Activated naive CD4-positive, alpha-beta T cell treated with anti-CD3 and anti-CD28 coated beads, Interleukin-2, amount 50 U/mL, for 72 hours (primary cell): ENCODE measurements around the gene TBX18. TPM values are rescaled to one million over a fixed set of nuclear protein-coding genes. Genes with fewer than 3 reads are reported as not detected.

Experiments
- ATAC-seq, 2 donors: fragments of 150-1000 bp; cut with Tn5 transposase; 2 replicates each; pipeline ENCODE4 v1.10.0; 2021; ENCODE audit warnings: mild to moderate bottlenecking in 2 of 2, moderate library complexity in 2 of 2
- DNase-seq, 2 donors: peaks; one replicate each; pipeline ENCODE4 v3.0.0; 2021 to 2022; ENCODE audit warnings: low spot score in 2 of 2
- H3K27ac Mint-ChIP-seq, 2 donors: one replicate each; pipeline ENCODE4 v1.8.0; 2022; ENCODE audit warnings: mild to moderate bottlenecking in 2 of 2, mixed read lengths in 2 of 2
- H3K36me3 Mint-ChIP-seq, 2 donors: one replicate each; pipeline ENCODE4 v1.8.0; 2022; ENCODE audit warnings: mixed read lengths in 2 of 2
- H3K9me3 Mint-ChIP-seq, 2 donors: one replicate each; pipeline ENCODE4 v1.8.0; 2022; ENCODE audit warnings: mixed read lengths in 2 of 2
- total RNA-seq, 2 donors: library from RNA; stranded (reverse); gene quantifications; one replicate each; pipeline ENCODE4 v1.2.3, GENCODE V29; 2022

Gene TBX18
- total RNA-seq, 2 donors from 2014 or later: not detected

DNA sequence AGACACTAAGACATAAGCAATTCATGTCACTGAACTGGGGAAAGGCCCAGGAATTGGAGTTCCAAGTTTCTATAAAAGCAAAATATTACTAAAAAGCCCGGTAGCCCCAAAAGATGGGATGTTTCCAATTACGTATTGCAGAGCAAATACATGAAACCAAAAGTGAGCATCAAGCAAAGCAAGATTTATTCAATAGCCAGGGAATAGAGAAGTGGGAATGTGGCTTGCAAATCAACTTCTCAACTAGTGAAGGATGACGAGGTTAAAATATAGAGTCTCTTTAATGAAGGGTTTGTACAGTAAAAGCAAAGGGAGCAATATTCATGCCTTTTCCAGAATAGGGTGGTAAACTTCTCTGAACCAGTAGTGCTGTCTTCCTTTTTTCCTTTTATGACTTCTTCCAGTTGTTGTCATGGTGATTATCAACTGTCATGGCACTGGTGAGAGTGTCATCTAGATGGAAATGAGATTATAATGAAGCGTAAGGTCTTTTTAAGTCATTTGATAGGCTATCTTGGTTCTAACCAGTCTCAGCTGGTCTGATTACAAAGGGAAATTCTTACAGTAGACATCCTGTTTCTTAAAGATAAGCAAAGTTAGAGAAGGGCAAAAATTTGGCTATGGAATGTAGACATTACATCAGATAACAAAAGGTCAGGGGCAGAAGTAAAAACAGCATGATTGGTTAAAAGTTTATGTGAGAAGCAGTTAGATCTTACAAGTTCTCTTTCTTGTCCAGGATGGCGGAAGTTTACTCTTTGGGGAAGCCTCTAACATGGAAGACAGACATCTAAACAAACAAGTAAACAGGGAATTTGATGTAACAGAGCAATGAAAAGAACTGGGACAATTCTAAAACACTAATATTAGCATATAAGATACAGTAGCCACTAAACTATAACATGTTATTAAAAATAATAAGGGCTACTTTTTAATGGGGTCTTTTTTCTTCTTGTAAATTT is 96.9 kb downstream of the TBX18 start:
- H3K9me3 Mint-ChIP-seq: peaks cover 4 to 15% of the 10 kb centered on the region in 2 donors
- no peak for ATAC-seq
- no peaks in the 10 kb centered on the region for H3K36me3 Mint-ChIP-seq
- no peak for DNase-seq
- no peak overlapping the region for H3K27ac Mint-ChIP-seq

DNA sequence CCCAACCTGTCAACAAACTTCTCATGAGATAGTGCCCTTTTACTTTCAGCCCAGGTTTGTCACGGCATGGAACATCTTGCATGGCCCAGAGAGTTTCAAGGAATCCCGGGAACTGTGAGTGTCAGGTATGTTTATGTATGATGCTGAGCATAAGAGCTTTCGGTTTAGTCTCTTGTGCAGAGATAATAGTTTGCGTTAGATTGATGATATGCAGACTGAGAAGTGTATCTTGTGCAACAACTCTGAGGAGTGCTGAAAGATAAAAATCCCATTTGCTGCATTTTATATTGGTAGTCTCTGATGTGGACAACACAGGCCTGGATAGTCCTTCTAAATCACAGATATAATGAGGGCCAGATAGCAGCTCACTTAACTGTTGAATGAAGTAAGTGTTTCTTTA is 99.0 kb downstream of the TBX18 start:
- no peak for ATAC-seq

DNA sequence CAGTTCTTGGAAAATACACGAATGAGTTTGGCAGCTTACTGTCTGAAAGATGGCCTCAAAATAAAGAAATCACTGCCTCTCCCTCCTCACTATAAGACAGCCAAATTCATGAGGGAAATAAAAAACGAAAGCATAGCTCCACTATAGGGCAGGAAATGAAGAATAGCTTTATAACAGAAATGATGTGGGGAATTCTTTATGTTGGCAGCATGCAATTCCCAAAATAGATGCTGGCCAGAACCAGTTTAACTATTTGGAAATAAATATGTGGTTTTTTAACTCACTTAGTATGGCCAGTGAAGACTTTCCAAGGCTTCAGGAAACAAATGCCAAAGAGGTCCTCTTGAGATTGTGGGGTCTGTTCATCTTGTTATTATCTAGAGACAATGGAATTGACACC is 100.5 kb downstream of the TBX18 start:
- Mint-ChIP-seq H3K36me3 (no peaks in the 10 kb centered on the region), H3K27ac (no peak overlapping the region), H3K9me3 (peaks cover 4 to 15% of the 10 kb centered on the region in 2 donors)
- no peak for ATAC-seq
- DNase-seq: no peak

More for the DNA sequence above, 99.0 kb downstream of the TBX18 start:
- H3K27ac Mint-ChIP-seq: no peak overlapping the region
- DNase-seq: no peak
- peaks cover 4 to 15% of the 10 kb centered on the region in 2 donors for H3K9me3 Mint-ChIP-seq
- H3K36me3 Mint-ChIP-seq: no peaks in the 10 kb centered on the region

DNA sequence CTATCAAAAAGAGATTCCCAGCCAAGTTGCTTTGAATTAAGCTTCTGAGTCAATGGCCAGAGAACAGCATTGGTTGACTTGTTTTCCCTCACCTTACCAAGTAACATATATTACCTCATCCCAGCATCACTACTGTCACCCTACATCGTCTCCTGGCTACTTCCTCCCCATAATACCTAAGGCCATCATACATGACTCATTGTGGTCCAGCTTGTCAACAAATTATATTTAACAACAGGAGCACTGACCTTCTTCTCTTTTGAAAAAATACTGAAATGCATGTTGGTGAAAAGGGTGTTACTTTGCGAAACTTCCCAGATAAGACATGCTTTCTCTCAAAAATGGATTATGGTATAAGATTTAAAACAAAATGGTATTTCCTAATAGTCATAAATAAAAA is 106.9 kb downstream of the TBX18 start:
- Mint-ChIP-seq H3K27ac (no peak overlapping the region), H3K9me3 (peaks cover 0 to 3% of the 10 kb centered on the region in 2 donors), H3K36me3 (no peaks in the 10 kb centered on the region)
- no peak for ATAC-seq
- DNase-seq: no peak

DNA sequence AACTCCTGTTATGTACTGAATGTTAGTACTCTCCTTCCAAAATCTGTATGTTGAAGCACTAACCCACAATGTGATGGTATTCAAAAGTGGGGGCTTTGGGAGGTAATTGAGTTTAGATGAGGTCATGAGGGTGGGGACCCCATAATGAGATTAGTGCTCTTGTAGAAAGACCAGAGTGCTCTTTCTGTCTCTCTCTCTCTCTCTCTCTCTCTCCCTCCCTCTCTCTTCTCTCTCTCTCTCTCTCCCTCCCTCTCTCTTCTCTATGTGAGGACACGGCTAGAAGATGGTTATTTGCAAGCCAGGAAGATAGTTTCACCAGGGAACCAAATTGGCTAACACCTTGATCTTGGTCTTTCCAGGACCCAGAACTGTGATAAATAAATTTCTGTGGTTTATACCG is 107.4 kb downstream of the TBX18 start:
- no peak for ATAC-seq
- Mint-ChIP-seq H3K36me3 (no peaks in the 10 kb centered on the region), H3K9me3 (peaks cover 0 to under 1% of the 10 kb centered on the region in 2 donors), H3K27ac (no peak overlapping the region)
- no peak for DNase-seq

DNA sequence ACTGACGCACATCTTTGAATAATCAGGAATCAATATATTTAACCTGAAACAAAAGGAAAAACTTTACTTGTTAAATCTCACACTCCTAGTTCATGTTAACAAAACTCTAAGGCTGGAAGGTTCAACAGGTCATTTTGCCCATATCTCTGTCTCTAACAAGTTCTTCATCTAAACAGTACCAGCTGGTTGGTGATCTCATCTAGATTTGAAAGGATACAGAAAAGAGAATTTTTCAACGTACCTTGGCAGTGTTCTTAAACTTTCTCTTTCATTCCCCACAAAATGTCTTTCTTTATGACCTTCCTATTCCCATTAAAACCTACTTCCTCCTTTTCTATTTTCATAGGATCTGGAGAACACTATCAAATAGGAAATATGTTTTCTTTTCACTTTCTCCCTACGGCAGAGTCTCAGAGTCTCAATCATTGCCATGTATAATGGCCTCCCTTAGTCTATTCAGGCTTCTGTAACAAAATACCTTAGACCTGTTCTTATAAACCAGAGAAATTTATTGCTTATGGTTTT is 111.3 kb downstream of the TBX18 start:
- Mint-ChIP-seq H3K9me3 (peaks cover 4 to 5% of the 10 kb centered on the region in 2 donors), H3K27ac (no peak overlapping the region), H3K36me3 (no peaks in the 10 kb centered on the region)
- ATAC-seq: no peak
- DNase-seq: no peak

DNA sequence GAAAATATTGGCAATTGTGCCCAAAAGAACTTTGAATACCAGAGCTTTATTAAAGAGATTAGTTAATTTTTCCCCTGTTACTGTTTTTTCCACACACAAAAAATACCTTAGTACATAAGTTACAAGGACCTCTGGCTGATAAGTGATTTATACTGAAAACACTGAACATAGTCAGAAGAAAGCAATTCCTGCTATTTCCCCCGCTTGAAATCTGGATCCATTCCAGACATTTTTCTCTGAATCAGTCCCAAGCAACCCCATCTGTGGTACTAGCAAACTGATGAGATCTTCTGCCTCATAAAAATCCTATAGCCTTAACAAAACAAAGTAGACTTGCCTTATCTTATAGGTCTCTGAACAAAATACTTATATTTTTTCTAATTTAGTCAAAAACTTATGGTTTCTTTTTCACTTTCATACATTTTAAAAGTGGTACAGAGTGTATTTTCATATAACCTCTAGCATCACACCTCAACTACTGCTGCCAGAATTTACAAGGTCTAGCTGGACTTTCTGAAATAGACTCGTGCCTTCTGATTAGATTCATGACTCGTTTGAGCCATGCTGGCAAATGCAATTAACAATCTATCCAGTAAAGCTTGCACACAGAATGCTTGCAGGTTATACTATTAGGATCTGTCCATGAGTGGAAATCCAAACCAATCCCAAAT is 111.9 kb downstream of the TBX18 start:
- DNase-seq: no peak
- H3K36me3 Mint-ChIP-seq: no peaks in the 10 kb centered on the region
- ATAC-seq: no peak
- peaks cover 4 to 5% of the 10 kb centered on the region in 2 donors for H3K9me3 Mint-ChIP-seq
- H3K27ac Mint-ChIP-seq: no peak overlapping the region

DNA sequence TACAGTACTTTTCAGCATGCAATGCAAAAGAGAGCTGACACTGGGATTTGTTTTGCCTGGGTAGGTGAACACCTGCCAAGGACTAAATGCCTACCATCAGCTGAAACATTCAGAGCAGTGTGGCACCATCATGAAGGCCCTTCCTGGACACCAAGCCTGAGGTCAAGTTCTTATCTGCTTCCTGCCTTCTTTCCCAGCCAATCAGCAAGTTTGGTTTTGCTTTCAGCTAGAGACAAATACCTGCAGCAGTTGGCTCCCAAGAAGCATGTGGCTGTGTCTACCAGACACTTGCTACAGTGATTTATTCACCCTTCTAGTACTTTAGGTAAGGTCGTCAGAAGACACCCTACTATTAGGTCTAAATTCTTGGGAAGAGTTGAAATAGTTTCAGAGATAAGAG is 112.8 kb downstream of the TBX18 start:
- Mint-ChIP-seq H3K27ac (no peak overlapping the region), H3K9me3 (peaks cover 4 to 5% of the 10 kb centered on the region in 2 donors), H3K36me3 (no peaks in the 10 kb centered on the region)
- DNase-seq (no peak), ATAC-seq (no peak)

DNA sequence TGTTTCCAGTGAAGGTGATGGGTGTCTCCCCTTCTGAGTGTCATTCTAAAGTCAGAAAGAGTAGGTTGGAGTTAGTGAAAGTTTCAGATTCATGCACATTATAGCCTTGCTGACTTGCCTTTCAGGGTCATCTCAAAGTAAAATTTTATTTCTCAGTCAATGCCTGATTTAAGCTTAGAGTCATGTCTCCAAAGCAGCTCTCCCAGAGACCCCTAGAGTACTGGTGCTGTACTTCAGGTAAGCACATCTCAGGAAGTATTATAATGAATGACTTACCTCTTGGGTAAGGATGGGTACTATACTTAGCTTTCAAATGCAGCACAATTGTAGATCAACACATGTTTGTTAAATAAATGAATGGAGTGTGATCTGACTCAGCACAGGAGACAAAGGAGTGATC is 116.0 kb downstream of the TBX18 start:
- Mint-ChIP-seq H3K9me3 (peaks cover 4 to 5% of the 10 kb centered on the region in 2 donors), H3K27ac (no peak overlapping the region), H3K36me3 (no peaks in the 10 kb centered on the region)
- ATAC-seq: no peak
- no peak for DNase-seq

DNA sequence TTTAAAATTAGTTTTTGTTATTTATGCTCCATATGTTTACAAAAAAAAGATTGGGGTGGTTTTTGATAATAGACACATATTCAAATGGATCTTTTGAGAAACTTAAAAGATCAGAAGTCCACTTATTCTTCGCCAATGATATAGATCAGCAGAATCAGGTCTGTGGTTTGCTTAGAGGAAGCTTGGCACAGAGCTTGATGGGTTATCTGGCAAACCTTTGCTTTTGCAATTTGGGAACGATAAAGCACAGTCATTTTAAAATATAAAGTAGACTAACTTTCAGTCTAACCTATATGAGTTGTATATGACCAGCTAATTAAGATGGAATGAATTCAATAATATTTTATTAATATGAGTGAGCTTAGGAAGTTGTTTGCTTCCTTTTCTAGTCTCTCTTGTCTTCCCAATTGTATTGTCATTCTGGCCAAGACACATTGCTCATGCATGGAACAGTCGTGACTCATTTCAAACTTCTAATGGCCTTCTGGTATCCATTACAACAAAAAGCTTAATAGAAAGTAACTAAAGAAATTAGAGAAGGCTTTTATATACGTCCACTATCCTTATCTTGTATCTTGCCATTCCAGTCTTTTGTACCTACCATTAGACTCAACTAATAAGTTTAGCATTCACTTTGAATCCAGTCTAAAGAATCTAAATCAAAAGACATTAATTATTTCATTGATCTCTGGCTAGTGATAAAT is 118.7 kb downstream of the TBX18 start:
- Mint-ChIP-seq H3K27ac (no peak overlapping the region), H3K9me3 (peaks cover 2 to 5% of the 10 kb centered on the region in 2 donors), H3K36me3 (no peaks in the 10 kb centered on the region)
- DNase-seq: no peak
- ATAC-seq: no peak

DNA sequence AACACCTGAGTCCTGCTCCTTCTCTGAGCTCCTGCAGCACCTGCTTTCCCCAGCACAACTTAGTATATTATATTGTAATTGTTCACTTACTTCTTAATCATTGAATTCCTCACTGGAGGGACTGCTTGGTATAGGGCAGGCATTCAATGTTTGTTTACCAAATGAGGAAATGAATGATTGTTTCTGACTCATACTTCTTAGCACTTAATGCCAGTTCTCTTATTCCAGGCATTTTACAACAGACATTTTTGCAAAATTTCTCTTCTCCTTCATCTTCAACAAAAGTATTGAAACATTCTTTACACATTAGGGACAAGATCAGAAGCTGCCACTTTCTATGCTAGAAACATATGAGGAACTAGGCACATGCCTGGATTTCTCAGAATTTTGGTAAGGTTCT is 119.4 kb downstream of the TBX18 start:
- Mint-ChIP-seq H3K36me3 (no peaks in the 10 kb centered on the region), H3K9me3 (peaks cover 2 to 3% of the 10 kb centered on the region in 2 donors), H3K27ac (no peak overlapping the region)
- ATAC-seq (no peak), DNase-seq (no peak)

DNA sequence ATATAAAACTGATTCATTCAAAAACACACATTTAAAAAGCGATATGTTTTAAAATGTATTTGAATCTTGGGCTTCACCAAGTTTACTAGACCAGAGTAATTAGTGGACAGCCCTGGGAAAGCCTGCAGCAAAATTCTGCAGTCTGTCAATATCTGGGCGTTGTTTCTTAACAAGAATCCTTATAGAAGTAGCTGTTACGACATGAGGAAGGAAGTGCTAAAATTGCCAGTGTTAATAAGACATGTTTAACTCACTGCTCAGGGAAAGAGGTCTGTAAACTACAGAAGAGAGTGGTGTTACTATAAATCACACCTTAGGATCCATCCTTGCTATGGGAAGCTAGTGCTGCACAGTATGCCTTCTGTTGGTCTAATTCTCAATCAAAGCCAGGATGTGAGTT is 120.6 kb downstream of the TBX18 start:
- DNase-seq: no peak
- no peaks in the 10 kb centered on the region for H3K36me3 Mint-ChIP-seq
- H3K27ac Mint-ChIP-seq: no peak overlapping the region
- no peak for ATAC-seq
- H3K9me3 Mint-ChIP-seq: peaks cover 0 to 7% of the 10 kb centered on the region in 2 donors

DNA sequence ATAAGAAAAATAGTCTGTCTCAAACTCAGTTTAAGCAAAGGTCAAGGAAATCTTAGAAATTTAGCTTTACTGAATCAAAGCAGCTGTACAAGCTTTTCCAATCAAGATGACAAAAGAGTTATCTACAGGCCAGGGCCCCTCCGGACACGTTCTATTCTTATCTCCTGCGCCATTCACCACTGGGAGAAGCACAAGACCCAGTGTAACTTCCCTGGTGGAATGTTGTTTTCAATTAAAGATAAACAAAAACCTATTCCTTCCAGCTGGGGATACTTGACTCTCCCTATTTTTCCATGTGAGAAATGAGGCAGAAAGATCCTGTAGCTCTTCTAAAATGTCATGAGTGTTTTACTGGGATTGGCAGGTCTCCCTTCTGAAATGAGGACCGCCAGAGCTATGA is 123.3 kb downstream of the TBX18 start:
- DNase-seq (no peak), ATAC-seq (no peak)
- peaks cover 10 to 16% of the 10 kb centered on the region in 2 donors for H3K9me3 Mint-ChIP-seq

DNA sequence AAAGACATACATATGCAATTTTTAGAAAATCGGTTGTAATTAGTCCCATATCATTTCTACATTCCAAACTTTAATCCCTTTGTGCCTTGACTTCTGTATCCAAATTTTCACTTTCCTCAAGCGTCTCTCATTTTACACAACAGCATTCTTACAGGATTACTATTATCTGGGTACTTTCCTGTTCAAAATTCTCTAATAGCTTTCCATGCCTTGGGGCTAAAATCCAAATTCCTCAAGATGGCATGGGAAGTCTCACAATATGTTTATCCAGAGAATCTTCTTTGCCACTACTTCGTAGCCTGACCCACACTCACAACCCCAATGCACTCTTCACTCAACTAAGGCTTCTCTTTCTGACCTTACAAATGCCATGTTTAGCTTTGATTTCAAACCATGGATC is 125.0 kb downstream of the TBX18 start:
- DNase-seq: no peak
- ATAC-seq: no peak
- Mint-ChIP-seq H3K9me3 (peaks cover 14 to 20% of the 10 kb centered on the region in 2 donors), H3K27ac (no peak overlapping the region), H3K36me3 (peaks cover 0 to 11% of the 10 kb centered on the region in 2 donors)

More for the DNA sequence above, 123.3 kb downstream of the TBX18 start:
- peaks cover 0 to 11% of the 10 kb centered on the region in 2 donors for H3K36me3 Mint-ChIP-seq
- H3K27ac Mint-ChIP-seq: no peak overlapping the region

DNA sequence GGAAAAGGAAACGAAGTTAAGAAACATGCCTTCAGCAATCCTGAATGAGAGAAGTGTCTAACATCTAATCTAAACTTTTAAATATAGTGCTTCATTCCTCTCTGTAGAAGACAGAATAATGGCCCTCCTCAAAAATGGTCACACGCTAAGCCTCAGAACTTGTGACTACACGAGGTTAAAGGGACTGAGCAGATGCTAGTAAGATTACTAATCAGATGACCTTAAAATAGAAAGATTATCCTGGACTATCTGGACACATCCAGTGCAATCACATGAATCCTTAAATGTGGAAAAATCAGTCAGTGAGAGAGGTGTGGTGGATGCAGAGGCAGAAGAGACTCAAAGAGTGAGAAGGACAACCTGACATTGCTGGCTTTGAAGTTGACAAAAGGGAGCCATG is 126.1 kb downstream of the TBX18 start:
- H3K27ac Mint-ChIP-seq: no peak overlapping the region
- DNase-seq (no peak), ATAC-seq (no peak)
- peaks cover 14 to 20% of the 10 kb centered on the region in 2 donors for H3K9me3 Mint-ChIP-seq
- H3K36me3 Mint-ChIP-seq: peaks cover 0 to 11% of the 10 kb centered on the region in 2 donors
